Tibial nerve (tissue), 4 donors: ENCODE data around the gene AP1M2.
"Not testable (repeated sequence)": the region's sequence is repeated elsewhere in the genome, so short reads cannot be mapped to it uniquely, and the experiment has no call there.

Experiments
- EP300 ChIP-seq, 2 donors: sonication (generic); formaldehyde crosslinking; IDR thresholded peaks; one replicate each; pipeline ENCODE4 v1.6.1; 2017; ENCODE audit warnings: antibody characterized with exemption in 2 of 2, mild to moderate bottlenecking in 1 of 2
- POLR2A ChIP-seq, 2 donors: fragments of 450-650 bp; IDR thresholded peaks; one replicate each; pipeline ENCODE4 v1.6.1; 2017; ENCODE audit warnings: antibody characterized with exemption in 2 of 2, mild to moderate bottlenecking in 2 of 2, moderate library complexity in 2 of 2
- TF ChIP-seq, protein P1 (sequence below), 5 experiments: fragments of 200-600 bp in 3 of 5; fragments of 450-650 bp in 2 of 5; sonication (generic) in 3 of 5; IDR thresholded peaks; one replicate each; pipeline ENCODE4 v1.5.1; 2016 to 2019; ENCODE audit warnings: antibody characterized with exemption in 5 of 5, mild to moderate bottlenecking in 3 of 5, moderate library complexity in 2 of 5

DNA sequence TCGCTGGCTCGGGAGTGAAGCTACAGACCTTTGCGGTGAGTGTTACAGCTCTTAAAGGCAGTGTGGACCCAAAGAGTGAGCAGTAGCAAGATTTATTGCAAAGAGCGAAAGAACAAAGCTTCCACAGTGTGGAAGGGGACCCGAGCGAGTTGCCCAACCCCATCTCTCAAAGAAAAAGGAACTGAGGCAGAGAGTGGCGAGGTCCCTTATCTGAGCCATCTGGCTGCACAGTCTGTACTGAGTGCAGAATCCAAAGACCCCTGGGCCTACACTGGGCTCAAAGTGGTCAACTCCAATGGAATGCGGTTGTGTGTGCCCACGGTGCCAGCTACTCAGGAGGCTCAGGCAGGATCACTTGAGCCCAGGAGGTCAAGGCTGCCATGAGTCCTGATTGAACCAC, 48.1 kb downstream of the AP1M2 start:
- TF ChIP-seq, protein P1, sequence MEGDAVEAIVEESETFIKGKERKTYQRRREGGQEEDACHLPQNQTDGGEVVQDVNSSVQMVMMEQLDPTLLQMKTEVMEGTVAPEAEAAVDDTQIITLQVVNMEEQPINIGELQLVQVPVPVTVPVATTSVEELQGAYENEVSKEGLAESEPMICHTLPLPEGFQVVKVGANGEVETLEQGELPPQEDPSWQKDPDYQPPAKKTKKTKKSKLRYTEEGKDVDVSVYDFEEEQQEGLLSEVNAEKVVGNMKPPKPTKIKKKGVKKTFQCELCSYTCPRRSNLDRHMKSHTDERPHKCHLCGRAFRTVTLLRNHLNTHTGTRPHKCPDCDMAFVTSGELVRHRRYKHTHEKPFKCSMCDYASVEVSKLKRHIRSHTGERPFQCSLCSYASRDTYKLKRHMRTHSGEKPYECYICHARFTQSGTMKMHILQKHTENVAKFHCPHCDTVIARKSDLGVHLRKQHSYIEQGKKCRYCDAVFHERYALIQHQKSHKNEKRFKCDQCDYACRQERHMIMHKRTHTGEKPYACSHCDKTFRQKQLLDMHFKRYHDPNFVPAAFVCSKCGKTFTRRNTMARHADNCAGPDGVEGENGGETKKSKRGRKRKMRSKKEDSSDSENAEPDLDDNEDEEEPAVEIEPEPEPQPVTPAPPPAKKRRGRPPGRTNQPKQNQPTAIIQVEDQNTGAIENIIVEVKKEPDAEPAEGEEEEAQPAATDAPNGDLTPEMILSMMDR (IDR thresholded peaks at IDR 0.05): not testable (repeated sequence)
- not testable (repeated sequence) for TF ChIP-seq EP300, POLR2A (IDR thresholded peaks at IDR 0.05)
